ENCODE measurements around the gene HINT3.

HINT3 gene

GRCh38 chr6:126027601-126028000 lies 71.0 kb downstream of the HINT3 start:
- peaks cover 20% of the 10 kb centered on the region for H3K4me1 ChIP-seq (ENCODE audit: control insufficient read depth, insufficient read depth, low read length, unreplicated experiment)
- H3K27ac ChIP-seq (ENCODE audit: low read depth, low read length), result no peak overlapping the region
- H2AFZ ChIP-seq (ENCODE audit: low read length, unreplicated experiment), result no peak overlapping the region
- peaks cover 11% of the 10 kb centered on the region for H3K36me3 ChIP-seq (ENCODE audit: insufficient read depth, low read length)
- H3K79me2 ChIP-seq (ENCODE audit: control insufficient read depth, insufficient read depth, low read length, unreplicated experiment), result no peaks in the 10 kb centered on the region
- no peaks in the 10 kb centered on the region for H3K27me3 ChIP-seq (ENCODE audit: insufficient read depth, low read length)
- no peak overlapping the region for H3K4me3 ChIP-seq (ENCODE audit: low read depth, low read length)
